ENCODE measurements around the gene CRADD.
"Not testable (repeated sequence)": the region's sequence is repeated elsewhere in the genome, so short reads cannot be mapped to it uniquely, and the experiment has no call there.

Gene CRADD
- 7.6 to 10.0 (median 9.8) reads per million in 3 experiments for total RNA-seq

- peak; percentile 97 for DNase-seq
These were observed at the start of gene CRADD for GRCh38 chr12:93677195-93678064. Gene CRADD, plus strand, starts transcription at chr12:93677375.

- DNase-seq, result no peak
These were observed 44.8 kb upstream of the CRADD start for GRCh38 chr12:93632383-93632782.

DNA sequence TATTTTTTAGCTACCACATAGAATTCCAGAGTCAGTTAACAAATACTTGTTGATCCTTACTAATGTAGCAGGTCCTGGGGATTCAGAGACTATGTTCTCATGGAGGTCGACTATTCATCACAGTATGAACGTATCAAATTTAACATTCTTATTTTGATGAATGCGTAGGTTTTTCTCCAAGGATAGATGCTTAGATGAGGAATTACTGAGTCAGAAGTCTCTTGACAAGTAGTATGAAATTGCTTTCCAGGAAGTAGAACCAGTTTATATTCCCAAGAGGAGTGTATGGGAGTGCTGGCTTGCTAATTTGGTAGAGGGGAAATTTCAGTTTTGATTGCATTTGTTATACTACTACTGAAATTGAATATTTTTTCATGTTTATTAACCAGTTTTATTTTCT is 42.8 kb upstream of the CRADD start:
- DNase-seq, result no peak

- no peak for DNase-seq
These were observed 40.5 kb upstream of the CRADD start for GRCh38 chr12:93636708-93637107.

GRCh38 chr12:93638095-93638494 is 39.1 kb upstream of the CRADD start:
- no peak for DNase-seq

DNA sequence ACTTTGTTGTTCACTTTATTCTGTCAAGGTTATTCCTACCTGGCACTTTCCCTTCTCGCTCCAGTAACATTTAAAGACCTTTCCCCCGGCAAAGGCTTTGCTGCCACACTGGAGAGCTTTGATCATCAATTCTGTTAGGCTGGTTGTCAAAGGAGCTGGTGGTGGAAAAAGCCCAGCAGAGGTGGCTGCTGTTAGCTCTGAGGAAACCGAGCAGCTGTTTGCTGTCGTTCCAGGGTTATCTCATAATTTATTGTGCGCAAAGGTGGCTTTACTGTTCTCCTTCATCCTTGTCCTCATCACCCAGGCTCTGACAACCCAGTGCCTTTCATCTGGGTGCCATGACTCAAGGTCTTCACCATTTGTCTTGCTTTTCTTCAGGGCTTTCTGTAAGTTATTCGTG is 38.2 kb upstream of the CRADD start:
- DNase-seq, result no peak

- DNase-seq, result no peak
These were observed 37.8 kb upstream of the CRADD start for GRCh38 chr12:93639406-93639805.

GRCh38 chr12:93641380-93641779 is 35.8 kb upstream of the CRADD start:
- not testable (repeated sequence) for DNase-seq

DNA sequence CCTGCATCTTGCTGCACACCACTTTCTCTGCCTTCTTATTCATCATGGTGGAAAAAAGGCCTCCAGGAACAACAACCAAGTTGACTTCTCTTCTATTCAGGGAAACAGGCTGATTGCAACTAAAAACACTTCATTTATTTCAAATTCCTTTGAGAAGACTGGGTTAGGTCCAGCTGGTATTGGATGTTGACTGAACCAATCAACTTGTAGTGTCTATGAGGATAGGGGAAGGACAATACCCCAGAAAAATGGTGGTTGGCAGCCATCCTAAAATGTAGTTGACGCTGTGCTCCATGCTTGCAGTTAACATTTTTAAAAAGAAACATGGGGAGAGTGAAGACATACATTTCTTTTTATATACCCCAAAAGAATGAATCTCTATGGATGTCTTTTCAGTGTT is 34.4 kb upstream of the CRADD start:
- no peak for DNase-seq

DNA sequence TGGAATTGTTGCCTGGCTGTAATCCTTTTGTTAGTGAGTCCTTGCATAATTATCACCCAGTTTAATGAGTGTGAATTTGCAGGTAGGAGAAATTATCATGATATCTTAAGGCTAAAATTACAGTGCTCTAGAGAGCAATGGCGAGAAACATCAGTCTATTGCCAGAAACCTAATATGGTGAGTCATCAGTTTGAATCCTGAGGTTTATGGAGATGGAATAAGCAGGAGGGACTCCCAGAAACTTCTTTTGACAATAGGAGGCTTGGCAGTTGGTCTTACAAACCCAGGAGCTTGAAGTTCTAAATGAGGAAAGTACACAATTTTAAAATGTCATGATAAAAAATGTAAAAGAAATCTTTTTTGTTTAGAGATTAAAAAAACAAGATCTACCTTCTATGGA is 31.5 kb upstream of the CRADD start:
- DNase-seq, result no peak

DNA sequence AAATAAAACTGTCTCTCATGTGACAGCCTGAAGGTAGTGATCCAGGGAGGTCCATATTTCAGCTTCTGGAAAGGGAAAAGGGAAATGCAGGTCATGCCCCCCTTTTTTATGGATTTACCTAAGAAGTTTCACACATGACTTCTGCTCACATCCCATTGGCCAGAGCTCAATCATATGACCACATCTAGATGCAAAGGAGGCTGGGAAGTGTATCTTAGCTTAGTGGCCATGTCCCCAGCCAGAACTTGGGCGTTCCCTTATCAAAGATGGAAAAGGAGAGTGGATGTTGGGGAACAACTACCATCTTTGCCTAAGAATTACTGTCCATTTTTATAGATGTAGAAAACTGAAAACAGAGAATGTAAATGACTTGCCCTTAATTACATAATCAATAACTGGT is 26.5 kb upstream of the CRADD start:
- no peak for DNase-seq

GRCh38 chr12:93653079-93653478 is 24.1 kb upstream of the CRADD start:
- no peak for DNase-seq

- DNase-seq, result no peak
These were observed 23.5 kb upstream of the CRADD start for GRCh38 chr12:93653712-93654111.

DNA sequence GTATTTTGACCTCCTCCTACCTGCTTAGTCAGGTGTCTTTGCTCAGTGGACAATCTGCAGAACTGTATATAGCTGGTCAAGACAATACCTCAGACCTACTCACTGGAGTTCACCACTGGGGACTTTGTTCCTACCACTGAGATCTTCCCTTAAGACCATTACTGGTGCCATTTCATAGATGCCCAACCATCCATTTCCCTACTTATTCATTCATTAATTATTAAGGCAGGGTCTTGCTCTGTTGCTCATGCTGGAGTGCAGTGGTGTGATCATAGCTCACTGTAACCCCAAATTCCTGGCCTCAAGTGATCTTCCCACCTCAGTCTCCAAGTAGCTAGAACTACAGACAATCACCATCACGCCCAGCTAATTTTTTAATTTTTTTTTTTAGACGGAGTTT is 22.8 kb upstream of the CRADD start:
- no peak for DNase-seq

DNA sequence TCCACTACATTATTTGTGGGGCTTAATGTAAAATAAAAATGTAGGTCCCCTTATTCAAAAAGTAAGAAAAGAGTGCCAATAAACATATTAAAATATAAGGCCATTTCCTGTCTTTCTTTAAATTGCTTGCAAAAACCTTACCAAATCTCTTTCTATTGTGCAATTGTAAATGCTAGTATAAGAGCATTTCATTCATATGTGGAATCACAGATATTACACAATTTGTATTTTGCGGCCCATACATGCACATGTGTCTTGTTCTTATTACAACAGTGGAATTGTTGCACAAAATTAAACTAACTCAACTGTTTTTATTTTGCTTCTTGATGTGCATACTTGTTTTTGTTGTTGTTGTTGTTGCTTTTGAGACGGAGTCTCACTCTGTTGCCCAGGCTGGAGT is 20.1 kb upstream of the CRADD start:
- no peak for DNase-seq

GRCh38 chr12:93661021-93661420 is 16.2 kb upstream of the CRADD start:
- no peak for DNase-seq

GRCh38 chr12:93663006-93663728 is 14.0 kb upstream of the CRADD start:
- DNase-seq, result no peak

- DNase-seq, result no peak
These were observed 13.5 kb upstream of the CRADD start for GRCh38 chr12:93663729-93664084.

- no peak for DNase-seq
These were observed 12.5 kb upstream of the CRADD start for GRCh38 chr12:93664573-93665138.

- no peak for DNase-seq
These were observed 9.5 kb upstream of the CRADD start for GRCh38 chr12:93667672-93668071.

DNA sequence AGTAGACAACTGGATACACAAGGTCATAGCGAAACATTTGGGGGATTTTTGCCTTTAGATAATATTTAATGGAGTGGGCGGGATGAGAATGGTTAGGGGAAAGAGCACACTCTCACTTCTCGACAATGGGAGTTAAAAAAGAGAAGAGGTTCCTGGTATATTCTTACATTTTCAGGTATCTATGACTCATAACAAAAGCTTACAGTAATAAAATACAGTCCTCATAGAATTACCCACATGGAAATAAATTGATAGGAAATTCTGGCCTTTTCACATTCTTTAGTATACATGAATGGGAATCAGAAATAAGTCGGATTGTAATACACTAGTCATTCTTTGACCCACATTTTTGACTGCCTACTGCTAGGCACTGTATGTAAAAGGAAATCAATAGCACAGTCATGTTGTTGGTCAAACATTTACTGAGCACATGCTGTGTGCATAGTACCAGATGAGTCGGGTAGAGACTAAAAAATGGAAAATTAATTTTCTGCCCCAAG is 8.2 kb upstream of the CRADD start:
- DNase-seq, result no peak

- DNase-seq, result no peak
These were observed 7.7 kb upstream of the CRADD start for GRCh38 chr12:93669452-93669851.

DNA sequence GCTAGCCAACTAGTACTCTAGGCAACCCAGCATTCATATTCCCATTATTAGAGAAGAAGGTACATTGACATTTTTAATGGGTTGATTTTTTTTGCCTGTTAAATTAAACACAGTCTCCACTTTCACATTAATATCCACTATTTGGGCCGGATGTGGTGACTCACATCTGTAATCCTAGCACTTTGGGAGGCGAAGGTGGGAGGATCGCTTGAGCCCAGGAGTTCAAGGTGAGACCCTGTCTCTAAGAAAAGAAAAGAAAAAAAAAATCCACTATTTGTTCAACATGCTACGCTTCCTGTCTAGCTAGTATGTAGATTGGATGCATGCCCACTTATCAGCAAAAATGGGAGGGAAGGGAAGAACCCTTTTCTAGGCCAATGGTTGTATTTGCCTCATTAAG is 7.1 kb upstream of the CRADD start:
- DNase-seq, result no peak

- DNase-seq, result no peak
These were observed 6.1 kb upstream of the CRADD start for GRCh38 chr12:93671044-93671443.

All from central memory CD4-positive, alpha-beta T cell (primary cell).